ENCODE results near the gene PET100.

Gene PET100

GRCh38 chr19:7612282-7613274, 17.0 kb upstream of the PET100 start:
- no peak for DNase-seq (ENCODE audit: low read depth in 2 of 2)

GRCh38 chr19:7614859-7615741, 14.5 kb upstream of the PET100 start:
- no peak for DNase-seq (ENCODE audit: low read depth in 2 of 2)

GRCh38 chr19:7617172-7617571, 12.4 kb upstream of the PET100 start:
- no peak for DNase-seq (ENCODE audit: low read depth in 2 of 2)

GRCh38 chr19:7617735-7618134, 11.9 kb upstream of the PET100 start:
- no peak for DNase-seq (ENCODE audit: low read depth in 2 of 2)

- DNase-seq (ENCODE audit: low read depth in 2 of 2) = no peak
Observed at GRCh38 chr19:7618348-7618747, 11.2 kb upstream of the PET100 start.

GRCh38 chr19:7618771-7619510, 10.7 kb upstream of the PET100 start:
- DNase-seq (ENCODE audit: low read depth in 2 of 2) = no peak

- DNase-seq (ENCODE audit: low read depth in 2 of 2) = no peak
Observed at GRCh38 chr19:7619671-7620441, 9.7 kb upstream of the PET100 start.

GRCh38 chr19:7620442-7621412, 8.9 kb upstream of the PET100 start:
- no peak for DNase-seq (ENCODE audit: low read depth in 2 of 2)

GRCh38 chr19:7622933-7623685, 6.5 kb upstream of the PET100 start:
- no peak for DNase-seq (ENCODE audit: low read depth in 2 of 2)

GRCh38 chr19:7623725-7624603, 5.6 kb upstream of the PET100 start:
- no peak for DNase-seq (ENCODE audit: low read depth in 2 of 2)

GRCh38 chr19:7624810-7625209, 4.8 kb upstream of the PET100 start:
- no peak for DNase-seq (ENCODE audit: low read depth in 2 of 2)

- no peak for DNase-seq (ENCODE audit: low read depth in 2 of 2)
Observed at GRCh38 chr19:7625763-7626372, 3.7 kb upstream of the PET100 start.

GRCh38 chr19:7627166-7627565, 2.4 kb upstream of the PET100 start:
- no peak for DNase-seq (ENCODE audit: low read depth in 2 of 2)

GRCh38 chr19:7628589-7629311, 843 bp upstream of the PET100 start:
- DNase-seq (ENCODE audit: low read depth in 2 of 2) = no peak

GRCh38 chr19:7631577-7631976, 2.0 kb downstream of the PET100 start:
- no peak for DNase-seq (ENCODE audit: low read depth in 2 of 2)

- no peak for DNase-seq (ENCODE audit: low read depth in 2 of 2)
Observed at GRCh38 chr19:7632340-7633203, 3.0 kb downstream of the PET100 start.

All from stimulated activated CD8-positive, alpha-beta memory T cell treated with anti-CD3 and anti-CD28 coated beads, Interleukin-15, amount 100 ng/mL, for 4 hours (primary cell).